Measurements from ENCODE around the gene SYCP1. TPM values are rescaled to one million over a fixed set of nuclear protein-coding genes. Genes with fewer than 3 reads are reported as not detected.
A peak's percentile ranks its signal among the peaks of the same experiment; 100 is the strongest.

SYCP1 gene
- total and polyA plus RNA-seq, 8 donors, result not detected

GRCh38 chr1:114976891-114977290, 122.2 kb downstream of the SYCP1 start:
- Histone ChIP-seq H3K4me3 (no peak overlapping the region), H3K27me3 (peaks cover 0 to 4% (median 0%) of the 10 kb centered on the region in 4 donors), H3K36me3 (no peaks in the 10 kb centered on the region), H3K27ac (no peak overlapping the region), H3K4me1 (no peaks in the 10 kb centered on the region), H3K9me3 (no peaks in the 10 kb centered on the region)
- intact Hi-C loops (cut with DNase I), result loop anchor here in 2 of 3 donors (5.0 to 10.0 kb wide), 3 partner anchors 78 to 138 kb away; no protein-coding TSS in a partner anchor
- DNase-seq (no peak), FAIRE-seq (no peak), ATAC-seq (no peak)
- WGBS, 2 donors, result 84 to 95% methylated on average over 1 of the region's 1 CpG
- no peak for TF ChIP-seq CTCF (IDR thresholded peaks at IDR 0.05)

GRCh38 chr1:114979278-114979891, 124.7 kb downstream of the SYCP1 start:
- peak in 5 of 6 donors; percentile 25 to 70 (median 36) for DNase-seq
- H3K4me1 ChIP-seq, result no peaks in the 10 kb centered on the region
- TF ChIP-seq CTCF (IDR thresholded peaks at IDR 0.05), result peak; percentile 47 to 80 (median 70)
- no peaks in the 10 kb centered on the region for H3K36me3 ChIP-seq
- intact Hi-C loops (cut with DNase I), result loop anchor here in 2 of 3 donors (5.0 to 10.0 kb wide), 3 partner anchors 75 to 135 kb away; no protein-coding TSS in a partner anchor
- no peak overlapping the region for H3K4me3 ChIP-seq
- H3K27ac ChIP-seq, result no peak overlapping the region
- H3K9me3 ChIP-seq, result no peaks in the 10 kb centered on the region
- peak in 3 of 4 donors; percentile 65 to 72 (median 66) for ATAC-seq
- 27 to 28% methylated on average over 4 of the region's 4 CpGs for WGBS, 2 donors
- FAIRE-seq, result peak; percentile 64
- H3K27me3 ChIP-seq, result peaks cover 0 to 4% (median 0%) of the 10 kb centered on the region in 4 donors

- H3K27ac ChIP-seq, result no peak overlapping the region
- no peaks in the 10 kb centered on the region for H3K36me3 ChIP-seq
- DNase-seq (no peak), FAIRE-seq (no peak), ATAC-seq (no peak)
- intact Hi-C loops (cut with DNase I), result no loop called here
- no peaks in the 10 kb centered on the region for H3K9me3 ChIP-seq
- peaks cover 0 to 4% (median 0%) of the 10 kb centered on the region in 4 donors for H3K27me3 ChIP-seq
- WGBS, 2 donors, result 0 to 50% methylated on average over 1 of the region's 1 CpG
- no peak for TF ChIP-seq CTCF (IDR thresholded peaks at IDR 0.05)
- no peaks in the 10 kb centered on the region for H3K4me1 ChIP-seq
- no peak overlapping the region for H3K4me3 ChIP-seq
Measured at GRCh38 chr1:114982251-114982650, 127.6 kb downstream of the SYCP1 start.

GRCh38 chr1:114986286-114986685, 131.6 kb downstream of the SYCP1 start:
- Histone ChIP-seq H3K27ac (no peak overlapping the region), H3K4me1 (no peaks in the 10 kb centered on the region), H3K9me3 (peaks cover 0 to 5% (median 0%) of the 10 kb centered on the region in 4 donors), H3K36me3 (no peaks in the 10 kb centered on the region), H3K27me3 (no peaks in the 10 kb centered on the region), H3K4me3 (no peak overlapping the region)
- ATAC-seq (no peak), FAIRE-seq (no peak), DNase-seq (no peak)
- intact Hi-C loops (cut with DNase I), result no loop called here
- no peak for TF ChIP-seq CTCF (IDR thresholded peaks at IDR 0.05)

GRCh38 chr1:114988095-114988494, 133.4 kb downstream of the SYCP1 start:
- TF ChIP-seq CTCF (IDR thresholded peaks at IDR 0.05), result no peak
- intact Hi-C loops (cut with DNase I), result no loop called here
- H3K27me3 ChIP-seq, result no peaks in the 10 kb centered on the region
- no peak overlapping the region for H3K27ac ChIP-seq
- H3K36me3 ChIP-seq, result no peaks in the 10 kb centered on the region
- ATAC-seq (no peak), FAIRE-seq (no peak), DNase-seq (no peak)
- H3K4me3 ChIP-seq, result no peak overlapping the region
- H3K4me1 ChIP-seq, result no peaks in the 10 kb centered on the region
- WGBS, 2 donors, result 63 to 75% methylated on average over 1 of the region's 1 CpG
- peaks cover 0 to 5% (median 0%) of the 10 kb centered on the region in 4 donors for H3K9me3 ChIP-seq
